ENCODE results near the gene FBN1.
A peak's percentile ranks its signal among the peaks of the same experiment; 100 is the strongest.

FBN1 gene

DNA sequence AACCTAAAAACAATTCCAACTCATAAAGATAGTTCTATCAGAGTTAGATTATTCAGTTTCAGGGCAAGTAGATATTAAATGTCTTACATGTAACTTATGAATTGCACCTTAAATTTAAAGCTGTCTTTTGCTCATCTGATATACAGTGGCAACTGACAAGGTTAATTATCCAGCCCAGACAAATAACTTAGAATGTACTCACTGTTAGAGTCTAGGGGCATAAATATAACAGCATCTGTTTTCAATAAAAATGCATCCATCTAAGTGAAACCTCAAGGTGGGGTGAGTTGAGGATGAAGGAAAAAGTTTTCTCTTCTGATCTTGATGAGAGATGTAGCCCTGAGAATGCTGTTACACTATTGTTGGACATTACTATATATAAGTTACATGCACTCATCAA is 112.6 kb downstream of the FBN1 start:
- H3K4me1 ChIP-seq (ENCODE audit: control insufficient read depth, insufficient read depth, low read length): peaks cover 42% of the 10 kb centered on the region

DNA sequence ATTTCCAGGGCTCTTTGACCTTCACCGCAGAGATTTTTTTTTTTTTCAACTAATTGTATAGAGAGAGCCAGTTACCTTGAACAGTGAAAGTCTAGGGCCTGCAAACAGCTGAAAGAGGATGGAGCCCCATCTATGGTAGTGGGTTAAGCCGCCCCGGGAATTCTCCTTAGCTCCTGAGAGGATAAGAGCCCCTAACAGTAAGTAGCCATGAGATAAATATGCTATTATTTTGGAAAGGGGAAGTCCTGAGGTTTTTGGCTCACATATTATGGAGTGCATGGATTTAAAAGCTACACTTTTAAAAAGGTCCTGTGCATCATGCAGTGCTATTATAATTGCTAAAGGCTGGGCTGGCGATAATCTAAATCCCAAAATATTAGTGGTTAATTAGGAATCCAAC is 115.0 kb downstream of the FBN1 start:
- peaks cover 18% of the 10 kb centered on the region for H3K4me1 ChIP-seq (ENCODE audit: control insufficient read depth, insufficient read depth, low read length)
- H3K9me3 ChIP-seq (ENCODE audit: control insufficient read depth, low read length): no peaks in the 10 kb centered on the region
- H3K9ac ChIP-seq (ENCODE audit: low read length): no peak overlapping the region
- DNase-seq (ENCODE audit: low read depth): no peak
- H3K27me3 ChIP-seq (replicated peaks; ENCODE audit: control insufficient read depth, insufficient read depth, low read length): no peaks in the 10 kb centered on the region
- H3K36me3 ChIP-seq (ENCODE audit: control insufficient read depth, insufficient read depth, low read length, severe bottlenecking): peaks cover 96% of the 10 kb centered on the region
- no peak overlapping the region for H3K4me3 ChIP-seq (ENCODE audit: low read length)

More for the DNA sequence above, 112.6 kb downstream of the FBN1 start:
- Histone ChIP-seq H3K9ac (ENCODE audit: low read length) (no peak overlapping the region), H3K36me3 (ENCODE audit: control insufficient read depth, insufficient read depth, low read length, severe bottlenecking) (peaks cover 91% of the 10 kb centered on the region), H3K27me3 (replicated peaks; ENCODE audit: control insufficient read depth, insufficient read depth, low read length) (no peaks in the 10 kb centered on the region), H3K9me3 (ENCODE audit: control insufficient read depth, low read length) (no peaks in the 10 kb centered on the region), H3K4me3 (ENCODE audit: low read length) (no peak overlapping the region)
- DNase-seq (ENCODE audit: low read depth): peak; percentile 38

DNA sequence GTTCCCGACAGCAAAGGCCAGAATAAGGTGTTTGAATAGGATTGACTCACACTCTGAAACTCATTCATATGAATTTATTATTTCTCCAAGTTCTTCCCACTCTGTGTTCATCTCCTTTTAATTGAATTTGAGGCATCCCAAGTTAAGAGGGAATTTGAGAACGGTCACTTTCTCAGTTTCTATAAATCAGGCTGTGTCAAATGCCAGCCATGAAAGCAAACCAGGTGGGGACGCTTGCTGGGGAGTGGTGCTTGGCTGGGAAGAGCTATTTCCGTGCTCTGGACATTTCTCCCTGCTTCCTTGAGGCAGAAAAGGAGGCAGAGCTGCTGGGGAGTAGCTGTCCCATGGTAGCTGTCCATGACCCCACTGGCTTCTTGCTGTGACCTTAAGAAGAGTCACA is 116.6 kb downstream of the FBN1 start:
- H3K9me3 ChIP-seq (ENCODE audit: control insufficient read depth, low read length): no peaks in the 10 kb centered on the region
- H3K4me1 ChIP-seq (ENCODE audit: control insufficient read depth, insufficient read depth, low read length): peaks cover 10% of the 10 kb centered on the region
- H3K36me3 ChIP-seq (ENCODE audit: control insufficient read depth, insufficient read depth, low read length, severe bottlenecking): peaks cover 96% of the 10 kb centered on the region

DNA sequence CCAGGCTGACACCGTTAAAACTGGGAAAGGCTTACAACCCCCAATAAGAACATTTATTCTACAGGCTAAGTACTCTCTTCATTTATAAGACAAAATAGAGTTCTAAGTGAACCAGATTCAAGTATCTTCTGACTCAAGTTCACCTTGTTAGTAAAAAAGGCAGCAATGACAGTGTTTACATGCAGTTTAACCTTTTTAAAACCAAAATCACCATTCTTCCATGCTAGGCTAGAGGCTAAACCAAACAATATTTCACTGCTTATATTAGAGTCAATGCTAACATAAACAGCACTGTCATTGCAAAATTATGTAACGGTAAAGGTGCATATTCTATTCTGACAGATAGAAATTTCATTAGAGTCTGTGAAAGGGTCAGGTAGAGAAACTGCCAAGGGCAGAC is 118.0 kb downstream of the FBN1 start:
- no peaks in the 10 kb centered on the region for H3K27me3 ChIP-seq (replicated peaks; ENCODE audit: control insufficient read depth, insufficient read depth, low read length)
- no peak overlapping the region for H3K4me3 ChIP-seq (ENCODE audit: low read length)
- no peak for DNase-seq (ENCODE audit: low read depth)
- H3K36me3 ChIP-seq (ENCODE audit: control insufficient read depth, insufficient read depth, low read length, severe bottlenecking): peaks cover 97% of the 10 kb centered on the region
- H3K4me1 ChIP-seq (ENCODE audit: control insufficient read depth, insufficient read depth, low read length): no peaks in the 10 kb centered on the region
- H3K9me3 ChIP-seq (ENCODE audit: control insufficient read depth, low read length): no peaks in the 10 kb centered on the region
- H3K9ac ChIP-seq (ENCODE audit: low read length): no peak overlapping the region

More for the DNA sequence above, 116.6 kb downstream of the FBN1 start:
- Histone ChIP-seq H3K4me3 (ENCODE audit: low read length) (no peak overlapping the region), H3K27me3 (replicated peaks; ENCODE audit: control insufficient read depth, insufficient read depth, low read length) (no peaks in the 10 kb centered on the region), H3K9ac (ENCODE audit: low read length) (no peak overlapping the region)
- no peak for DNase-seq (ENCODE audit: low read depth)

DNA sequence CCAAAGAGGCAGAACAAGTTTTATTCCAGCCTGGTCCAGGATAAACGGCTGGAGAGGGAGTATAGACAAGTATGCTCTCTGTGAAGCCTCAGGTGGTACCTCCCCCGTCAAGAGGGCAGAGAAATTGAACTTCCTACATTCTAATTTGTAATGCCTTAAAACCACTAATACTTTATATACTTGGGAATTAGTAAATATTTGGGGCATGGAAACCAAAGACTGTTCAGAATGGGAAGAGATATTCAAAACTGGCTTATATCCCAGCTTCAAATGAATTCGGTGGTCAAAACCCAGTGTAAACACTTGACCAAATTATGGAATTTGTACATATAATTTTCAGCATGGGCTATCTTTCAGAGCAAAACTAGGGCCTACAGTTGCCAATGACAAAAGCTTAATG is 122.6 kb downstream of the FBN1 start:
- H3K4me3 ChIP-seq (ENCODE audit: low read length): no peak overlapping the region
- DNase-seq (ENCODE audit: low read depth): no peak
- peaks cover 98% of the 10 kb centered on the region for H3K36me3 ChIP-seq (ENCODE audit: control insufficient read depth, insufficient read depth, low read length, severe bottlenecking)
- H3K4me1 ChIP-seq (ENCODE audit: control insufficient read depth, insufficient read depth, low read length): no peaks in the 10 kb centered on the region
- no peak overlapping the region for H3K9ac ChIP-seq (ENCODE audit: low read length)
- H3K9me3 ChIP-seq (ENCODE audit: control insufficient read depth, low read length): no peaks in the 10 kb centered on the region
- H3K27me3 ChIP-seq (replicated peaks; ENCODE audit: control insufficient read depth, insufficient read depth, low read length): no peaks in the 10 kb centered on the region

DNA sequence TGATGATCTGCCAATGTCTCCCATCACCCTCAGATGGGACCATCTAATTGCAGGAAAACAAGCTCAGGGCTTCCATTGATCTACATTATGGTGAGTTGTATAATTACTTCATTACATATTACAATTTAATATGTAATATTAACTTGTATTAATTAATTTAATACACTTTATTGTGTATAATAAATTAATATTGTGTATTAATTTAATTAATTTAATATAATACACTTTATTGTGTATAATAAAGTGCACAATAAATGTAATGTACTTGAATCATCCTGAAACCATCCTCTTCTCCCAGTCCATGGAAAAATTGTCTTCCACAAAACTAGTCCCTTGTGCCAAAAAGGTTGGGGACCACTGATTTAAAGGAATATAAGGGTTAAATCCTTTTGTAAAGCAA is 123.4 kb downstream of the FBN1 start:
- DNase-seq (ENCODE audit: low read depth): no peak
- no peak overlapping the region for H3K9ac ChIP-seq (ENCODE audit: low read length)
- H3K4me1 ChIP-seq (ENCODE audit: control insufficient read depth, insufficient read depth, low read length): no peaks in the 10 kb centered on the region
- H3K4me3 ChIP-seq (ENCODE audit: low read length): no peak overlapping the region
- peaks cover 98% of the 10 kb centered on the region for H3K36me3 ChIP-seq (ENCODE audit: control insufficient read depth, insufficient read depth, low read length, severe bottlenecking)
- H3K9me3 ChIP-seq (ENCODE audit: control insufficient read depth, low read length): no peaks in the 10 kb centered on the region
- no peaks in the 10 kb centered on the region for H3K27me3 ChIP-seq (replicated peaks; ENCODE audit: control insufficient read depth, insufficient read depth, low read length)

DNA sequence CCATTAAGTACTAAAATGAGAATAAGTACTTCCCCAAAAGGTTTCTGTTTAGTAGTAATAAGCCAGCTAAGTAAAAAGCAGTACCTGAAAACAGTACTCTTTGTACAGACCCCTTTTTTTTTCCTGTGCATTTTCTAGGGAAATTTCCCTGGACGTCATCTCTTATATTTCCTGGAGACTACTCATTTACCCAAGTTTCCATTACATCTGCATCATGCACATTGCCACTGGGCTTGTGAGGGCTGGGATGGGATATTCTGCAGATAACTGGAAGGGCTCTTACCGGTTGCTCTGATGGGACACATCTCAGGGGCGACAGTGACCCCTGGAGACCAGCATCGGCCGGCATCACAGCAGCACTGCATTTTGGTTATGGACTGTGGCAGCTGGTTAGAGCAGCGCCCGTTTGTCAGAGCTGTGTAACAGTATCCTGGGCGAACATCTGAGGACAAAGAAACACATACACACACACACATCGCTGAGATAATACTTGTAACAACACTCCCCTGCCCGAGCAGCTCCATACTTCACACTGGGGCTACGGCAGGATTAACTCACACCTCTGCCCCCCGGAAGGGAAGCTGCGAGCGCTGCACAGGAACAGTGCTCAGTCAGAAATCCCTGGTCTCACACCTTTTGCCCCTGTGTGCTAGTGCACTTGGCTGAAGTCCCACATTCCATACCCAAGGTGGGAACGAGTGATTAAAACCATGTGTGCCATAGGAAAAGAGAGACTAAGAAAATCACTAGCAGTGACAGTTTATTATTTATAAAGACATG is 124.9 kb downstream of the FBN1 start:
- DNase-seq (ENCODE audit: low read depth): no peak
- Histone ChIP-seq H3K27me3 (replicated peaks; ENCODE audit: control insufficient read depth, insufficient read depth, low read length) (no peaks in the 10 kb centered on the region), H3K4me1 (ENCODE audit: control insufficient read depth, insufficient read depth, low read length) (peaks cover 13% of the 10 kb centered on the region), H3K9ac (ENCODE audit: low read length) (no peak overlapping the region), H3K36me3 (ENCODE audit: control insufficient read depth, insufficient read depth, low read length, severe bottlenecking) (peaks cover 94% of the 10 kb centered on the region), H3K9me3 (ENCODE audit: control insufficient read depth, low read length) (no peaks in the 10 kb centered on the region), H3K4me3 (ENCODE audit: low read length) (no peak overlapping the region)

DNA sequence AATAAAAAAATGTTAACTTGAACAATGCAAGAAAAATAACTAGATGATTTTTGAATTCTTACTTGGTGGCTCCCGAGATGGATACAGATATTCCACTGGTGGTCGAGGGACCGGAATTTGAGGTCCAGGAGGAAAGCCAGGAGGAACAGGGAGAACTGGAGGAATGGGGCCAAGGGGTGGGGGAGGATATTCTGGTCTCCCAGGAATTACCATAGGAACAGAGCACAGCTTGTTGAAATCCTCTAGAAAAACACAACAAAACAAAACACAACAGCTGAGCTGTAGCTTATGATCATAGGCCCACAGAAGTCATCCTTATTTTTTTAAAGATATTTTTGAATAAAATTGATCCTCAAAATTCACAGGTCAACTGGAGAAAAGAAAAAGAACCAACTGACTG is 129.4 kb downstream of the FBN1 start:
- Histone ChIP-seq H3K36me3 (ENCODE audit: control insufficient read depth, insufficient read depth, low read length, severe bottlenecking) (peaks cover 95% of the 10 kb centered on the region), H3K4me1 (ENCODE audit: control insufficient read depth, insufficient read depth, low read length) (peaks cover 36% of the 10 kb centered on the region), H3K27me3 (replicated peaks; ENCODE audit: control insufficient read depth, insufficient read depth, low read length) (no peaks in the 10 kb centered on the region), H3K9me3 (ENCODE audit: control insufficient read depth, low read length) (no peaks in the 10 kb centered on the region), H3K4me3 (ENCODE audit: low read length) (no peak overlapping the region), H3K9ac (ENCODE audit: low read length) (no peak overlapping the region)
- DNase-seq (ENCODE audit: low read depth): no peak

DNA sequence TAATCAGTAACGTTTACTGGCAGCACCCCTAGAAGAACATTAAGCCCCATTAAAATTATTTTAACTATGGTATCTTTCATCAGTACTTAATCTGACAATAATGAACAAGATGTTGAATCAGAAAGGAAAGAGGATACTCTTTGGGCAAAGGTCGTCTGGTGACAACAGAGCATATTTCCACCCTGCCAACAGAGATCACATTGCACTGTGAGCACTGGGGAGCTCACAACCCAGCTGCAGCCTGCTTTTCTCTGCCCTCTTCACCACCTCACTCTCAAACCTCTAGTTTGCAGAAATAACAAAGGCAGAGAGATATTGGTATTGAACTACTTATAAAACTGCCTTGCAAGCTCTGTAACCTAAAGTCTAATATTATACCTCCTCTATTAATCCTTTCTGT is 130.0 kb downstream of the FBN1 start:
- peaks cover 95% of the 10 kb centered on the region for H3K36me3 ChIP-seq (ENCODE audit: control insufficient read depth, insufficient read depth, low read length, severe bottlenecking)
- H3K27me3 ChIP-seq (replicated peaks; ENCODE audit: control insufficient read depth, insufficient read depth, low read length): no peaks in the 10 kb centered on the region
- no peaks in the 10 kb centered on the region for H3K9me3 ChIP-seq (ENCODE audit: control insufficient read depth, low read length)
- no peak for DNase-seq (ENCODE audit: low read depth)
- H3K4me1 ChIP-seq (ENCODE audit: control insufficient read depth, insufficient read depth, low read length): peaks cover 41% of the 10 kb centered on the region
- H3K9ac ChIP-seq (ENCODE audit: low read length): no peak overlapping the region
- no peak overlapping the region for H3K4me3 ChIP-seq (ENCODE audit: low read length)

DNA sequence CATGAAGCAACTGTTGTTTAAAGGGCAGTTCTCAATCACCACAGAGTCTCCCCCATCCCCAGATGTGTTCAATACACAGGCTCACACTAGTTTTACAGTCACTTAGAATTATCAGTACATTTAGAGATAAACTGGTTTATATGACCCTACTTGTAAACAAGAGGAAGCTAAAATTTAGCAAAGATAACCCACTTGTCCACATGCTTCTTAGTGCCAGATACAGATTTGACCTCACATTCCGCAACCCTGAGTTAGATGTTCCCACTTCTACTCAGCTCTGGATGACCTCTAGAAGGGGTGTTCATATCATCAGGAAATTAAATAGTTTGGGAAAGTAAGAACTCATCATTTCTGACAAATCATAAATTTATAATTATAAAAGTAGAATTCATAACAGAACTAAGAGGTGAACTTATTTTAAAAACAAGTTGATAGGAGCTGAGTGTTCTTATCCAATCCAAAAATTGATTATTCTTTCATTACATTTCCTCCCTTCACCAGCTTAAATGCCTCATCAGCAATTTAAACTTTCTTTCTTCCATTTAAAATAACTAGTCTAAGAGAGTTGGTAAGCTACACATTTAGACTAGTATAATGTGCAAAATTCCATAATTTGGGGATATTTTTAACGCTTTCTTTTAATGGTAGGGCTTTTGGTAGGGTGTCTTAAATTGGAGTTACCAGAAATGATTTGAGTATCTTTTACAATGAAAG is 131.2 kb downstream of the FBN1 start:
- Histone ChIP-seq H3K4me3 (ENCODE audit: low read length) (no peak overlapping the region), H3K36me3 (ENCODE audit: control insufficient read depth, insufficient read depth, low read length, severe bottlenecking) (peaks cover 94% of the 10 kb centered on the region), H3K9ac (ENCODE audit: low read length) (no peak overlapping the region), H3K9me3 (ENCODE audit: control insufficient read depth, low read length) (no peaks in the 10 kb centered on the region), H3K4me1 (ENCODE audit: control insufficient read depth, insufficient read depth, low read length) (peaks cover 41% of the 10 kb centered on the region), H3K27me3 (replicated peaks; ENCODE audit: control insufficient read depth, insufficient read depth, low read length) (no peaks in the 10 kb centered on the region)
- no peak for DNase-seq (ENCODE audit: low read depth)

DNA sequence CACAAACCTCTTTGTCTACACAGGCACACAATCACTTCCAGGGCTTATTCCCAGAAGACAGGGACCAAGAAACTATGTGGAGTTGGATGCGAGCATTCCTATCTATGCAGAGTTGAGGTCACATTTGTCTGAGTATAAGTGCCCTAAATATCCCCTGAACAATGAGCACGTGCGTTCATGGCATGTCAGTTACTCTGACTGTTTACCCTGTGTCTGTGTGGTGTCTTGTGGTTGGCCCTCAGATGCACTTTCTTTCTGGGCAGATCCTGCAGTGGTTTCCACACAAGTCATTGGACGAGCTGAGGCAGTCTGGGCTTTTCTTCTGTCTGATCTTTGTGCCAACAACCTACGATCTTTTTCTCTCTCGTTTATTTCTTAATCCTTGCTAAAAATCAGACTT is 134.5 kb downstream of the FBN1 start:
- no peak for DNase-seq (ENCODE audit: low read depth)
- peaks cover 32% of the 10 kb centered on the region for H3K4me1 ChIP-seq (ENCODE audit: control insufficient read depth, insufficient read depth, low read length)
- H3K4me3 ChIP-seq (ENCODE audit: low read length): no peak overlapping the region
- peak overlapping the region; percentile 6 for H3K9ac ChIP-seq (ENCODE audit: low read length)
- H3K36me3 ChIP-seq (ENCODE audit: control insufficient read depth, insufficient read depth, low read length, severe bottlenecking): peaks cover 94% of the 10 kb centered on the region
- no peaks in the 10 kb centered on the region for H3K27me3 ChIP-seq (replicated peaks; ENCODE audit: control insufficient read depth, insufficient read depth, low read length)
- H3K9me3 ChIP-seq (ENCODE audit: control insufficient read depth, low read length): no peaks in the 10 kb centered on the region

Data from adipocyte (in vitro differentiated cells).